ES-I3 (cell line): ENCODE data around the gene KCNMB4.
A peak's percentile ranks its signal among the peaks of the same experiment; 100 is the strongest.

Experiments
- H3K36me3 ChIP-seq: 2 replicates; pipeline ENCODE4 v1.6.1; 2013; ENCODE audit warnings: mild to moderate bottlenecking, low read length, control low read depth, moderate library complexity; ENCODE audit not compliant: insufficient read depth
- H3K4me1 ChIP-seq: 2 replicates; pipeline ENCODE4 v1.6.1; 2013; ENCODE audit warnings: mild to moderate bottlenecking, control low read depth, low read length; ENCODE audit not compliant: insufficient read depth
- H3K9ac ChIP-seq: 2 replicates; pipeline ENCODE4 v1.6.1; 2013; ENCODE audit warnings: low read depth, mild to moderate bottlenecking, low read length, moderate library complexity
- H3K9me3 ChIP-seq: 2 replicates; pipeline ENCODE4 v1.6.1; 2013; ENCODE audit warnings: mild to moderate bottlenecking, low read length, moderate library complexity; ENCODE audit not compliant: control insufficient read depth, insufficient read depth

Gene KCNMB4

DNA sequence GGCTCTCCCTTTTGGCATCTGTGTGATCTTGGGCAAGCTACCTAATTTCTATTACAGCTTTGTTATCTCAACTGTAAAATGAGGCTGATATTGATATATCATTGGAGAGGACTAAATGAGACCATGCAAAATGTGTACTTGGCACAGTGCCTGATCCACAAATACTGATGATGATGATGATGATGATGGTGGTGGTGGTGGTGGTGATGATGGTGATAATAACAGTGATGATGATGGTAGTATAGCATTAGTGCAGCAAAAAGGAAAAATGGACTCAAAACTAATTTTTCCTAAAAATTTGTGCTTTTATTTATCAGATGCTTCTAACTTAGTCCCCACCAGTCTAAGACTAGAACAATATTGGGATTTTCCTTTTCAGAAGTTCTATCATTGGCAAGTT lies 70.7 kb downstream of the KCNMB4 start:
- Histone ChIP-seq H3K4me1 (no peaks in the 10 kb centered on the region), H3K36me3 (no peaks in the 10 kb centered on the region; the same call in 1 of the 2 replicates), H3K9me3 (peaks cover 6% of the 10 kb centered on the region), H3K9ac (no peak overlapping the region)

DNA sequence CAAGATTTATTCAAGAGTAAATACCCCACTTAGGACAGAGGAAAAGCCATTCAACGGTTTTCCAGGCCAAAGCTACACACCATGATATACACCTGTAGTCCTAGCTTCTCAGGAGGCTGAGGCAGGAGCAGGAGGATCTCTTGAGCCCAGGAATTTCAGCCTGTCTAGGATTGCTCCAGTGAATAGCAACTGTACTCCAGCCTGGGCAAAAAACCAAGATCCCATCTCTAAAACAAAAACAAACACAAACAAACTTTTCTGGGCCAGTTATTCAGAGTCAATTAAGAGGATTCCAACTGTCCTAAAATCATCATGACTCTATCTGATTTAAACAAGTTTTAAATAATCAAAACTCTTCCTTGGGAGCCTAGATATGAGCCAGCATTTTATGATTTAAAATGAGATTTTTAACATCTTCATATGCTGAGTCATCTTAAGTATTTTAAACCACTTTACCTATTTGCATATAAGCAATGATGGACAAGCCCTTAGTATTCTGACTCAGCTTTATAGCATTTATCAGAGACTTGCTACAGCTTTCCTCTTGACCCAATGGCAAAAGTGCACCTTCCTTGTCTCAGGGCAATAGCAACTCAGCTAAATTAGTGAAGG lies 77.1 kb downstream of the KCNMB4 start:
- no peaks in the 10 kb centered on the region; the same call in 1 of the 2 replicates for H3K9me3 ChIP-seq
- H3K36me3 ChIP-seq = no peaks in the 10 kb centered on the region
- no peak overlapping the region for H3K9ac ChIP-seq
- no peaks in the 10 kb centered on the region for H3K4me1 ChIP-seq

DNA sequence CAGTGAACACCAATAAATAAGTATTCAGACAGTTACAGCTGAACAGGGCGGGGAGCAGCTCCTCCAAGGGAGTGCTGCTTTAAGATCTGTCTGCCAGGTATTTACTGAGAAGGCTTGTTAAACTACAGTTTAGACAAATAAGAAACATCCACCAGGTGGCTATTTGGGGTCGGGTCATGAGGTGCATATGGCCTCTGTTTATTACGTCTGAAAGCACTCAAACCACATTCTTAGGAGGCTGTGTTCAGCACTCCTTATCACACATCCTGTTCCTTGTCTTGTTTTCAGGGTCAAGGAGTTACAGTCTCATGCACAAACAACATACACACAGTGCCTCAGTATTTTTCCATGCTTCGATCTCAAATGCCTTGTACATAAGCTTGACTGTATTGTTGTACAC lies 78.8 kb downstream of the KCNMB4 start:
- peaks cover 4% of the 10 kb centered on the region for H3K9me3 ChIP-seq
- no peak overlapping the region for H3K9ac ChIP-seq
- H3K36me3 ChIP-seq = no peaks in the 10 kb centered on the region
- H3K4me1 ChIP-seq = no peaks in the 10 kb centered on the region

DNA sequence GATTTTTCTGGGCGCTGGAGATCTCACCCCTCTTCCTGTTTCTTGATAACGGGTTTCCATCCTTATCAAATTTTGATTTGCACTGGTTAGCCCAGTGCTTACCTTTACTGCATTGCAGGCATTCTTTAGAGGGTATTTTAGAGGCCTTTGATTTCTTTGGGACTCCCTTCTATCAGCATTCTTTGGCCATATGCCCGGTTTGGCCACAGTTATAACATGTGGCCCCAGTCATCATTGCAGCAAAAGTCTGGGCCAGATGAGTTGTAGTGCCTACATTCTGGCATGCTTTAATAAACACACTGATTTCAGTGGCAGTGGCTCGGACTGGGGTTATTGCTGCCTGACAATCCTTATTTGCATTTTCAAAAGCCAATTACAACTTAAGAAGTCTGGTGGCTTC lies 82.3 kb downstream of the KCNMB4 start:
- H3K4me1 ChIP-seq = no peaks in the 10 kb centered on the region

DNA sequence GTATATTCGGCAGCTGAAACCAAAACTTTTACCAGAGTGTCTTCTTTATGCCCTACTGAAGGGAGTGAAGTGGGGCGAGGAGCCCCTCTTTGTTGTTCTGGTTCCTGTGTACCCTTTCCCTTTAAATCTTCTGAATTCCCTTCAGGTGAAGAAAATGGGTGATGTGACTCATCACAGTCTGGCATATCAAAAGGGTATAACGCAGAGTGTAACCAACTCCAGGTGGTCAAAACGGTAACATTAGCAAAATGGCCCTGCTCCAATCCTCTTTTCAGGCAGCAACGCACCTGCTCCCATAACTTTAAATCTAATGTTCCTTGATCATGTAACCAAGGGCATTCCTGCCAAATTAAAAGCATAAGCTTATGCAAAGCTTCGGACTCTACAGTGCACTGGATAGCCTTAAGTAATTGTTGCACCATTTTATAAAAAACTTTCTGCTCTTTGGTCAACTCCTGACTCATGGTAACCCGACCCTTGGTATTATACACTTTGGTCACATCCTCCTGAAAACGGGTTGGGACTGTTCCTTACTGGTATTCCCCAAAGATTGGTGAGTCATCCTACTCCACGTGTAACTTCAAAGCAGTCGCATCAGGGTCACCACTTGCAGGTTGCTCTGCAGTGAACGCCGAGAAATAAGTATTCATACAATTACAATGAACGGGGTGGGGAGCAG lies 83.1 kb downstream of the KCNMB4 start:
- Histone ChIP-seq H3K9me3 (peaks cover 13% of the 10 kb centered on the region), H3K4me1 (no peaks in the 10 kb centered on the region), H3K9ac (no peak overlapping the region), H3K36me3 (no peaks in the 10 kb centered on the region)

More for the DNA sequence above, 82.3 kb downstream of the KCNMB4 start:
- Histone ChIP-seq H3K9me3 (peaks cover 13% of the 10 kb centered on the region), H3K9ac (no peak overlapping the region), H3K36me3 (no peaks in the 10 kb centered on the region)

DNA sequence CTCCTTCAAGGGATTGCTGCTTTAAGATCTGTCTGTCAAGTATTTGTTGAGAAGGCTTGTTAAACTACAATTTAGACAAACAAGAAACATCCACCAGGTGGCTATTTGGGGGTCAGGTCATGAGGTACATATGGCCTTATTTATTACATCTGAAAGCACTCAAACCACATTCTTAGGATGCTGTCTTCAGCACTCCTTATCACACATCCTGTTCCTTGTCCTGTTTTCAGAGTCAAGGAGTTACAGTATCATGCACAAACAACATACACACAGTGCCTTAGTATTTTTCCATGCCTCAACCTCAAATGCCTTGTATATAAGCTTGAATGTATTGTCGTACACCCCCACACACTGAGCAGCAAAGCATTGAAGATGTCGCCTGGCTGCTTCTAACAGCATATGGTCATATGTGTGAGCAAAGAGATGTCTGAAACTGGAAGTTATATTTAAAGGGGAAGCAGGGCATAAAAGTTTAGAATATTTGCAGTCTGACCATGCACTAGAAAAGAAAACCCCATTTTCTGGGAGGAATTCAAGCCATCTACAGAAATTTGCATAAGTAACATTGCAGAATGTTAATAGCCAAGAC lies 83.8 kb downstream of the KCNMB4 start:
- no peaks in the 10 kb centered on the region for H3K4me1 ChIP-seq
- no peak overlapping the region for H3K9ac ChIP-seq

DNA sequence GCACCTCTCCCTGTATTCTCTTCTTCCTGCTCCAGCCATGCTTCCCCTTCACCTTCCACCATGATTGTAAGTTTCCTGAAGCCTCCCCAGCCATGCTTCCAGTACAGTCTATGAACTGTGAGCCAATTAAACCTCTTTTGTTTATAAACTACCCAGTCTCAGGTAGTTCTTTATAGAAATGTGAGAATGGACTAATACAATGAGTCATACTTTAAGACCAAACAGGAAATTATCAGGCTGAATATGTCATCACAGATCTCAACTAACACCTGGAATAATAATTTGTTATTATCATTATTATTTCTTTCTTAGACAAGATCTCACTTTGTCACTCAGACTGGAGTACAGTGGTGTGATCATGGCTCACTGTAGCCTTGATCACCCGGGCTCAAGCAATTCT lies 85.4 kb downstream of the KCNMB4 start:
- no peak overlapping the region for H3K9ac ChIP-seq
- H3K9me3 ChIP-seq = peaks cover 13% of the 10 kb centered on the region
- H3K4me1 ChIP-seq = no peaks in the 10 kb centered on the region
- H3K36me3 ChIP-seq = no peaks in the 10 kb centered on the region

More for the DNA sequence above, 83.8 kb downstream of the KCNMB4 start:
- no peaks in the 10 kb centered on the region for H3K36me3 ChIP-seq
- H3K9me3 ChIP-seq = peaks cover 13% of the 10 kb centered on the region

DNA sequence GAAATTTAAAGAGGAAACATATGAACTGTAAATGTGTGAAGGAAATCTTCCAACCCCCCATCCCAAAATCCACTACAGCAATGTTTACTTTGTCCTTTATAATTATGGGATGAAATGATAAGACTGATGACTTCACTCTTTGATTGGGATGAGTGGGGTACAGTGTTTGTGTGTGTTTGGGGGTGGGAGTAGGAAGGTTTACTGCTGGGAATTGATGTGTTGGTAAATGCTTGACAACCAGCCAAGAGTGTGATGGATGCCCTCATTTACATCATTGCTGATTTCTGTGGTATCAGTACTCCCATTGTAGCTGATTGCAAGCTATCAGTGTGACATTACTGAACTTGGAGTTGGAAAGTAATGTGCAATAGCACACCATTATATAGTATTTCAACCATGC lies 90.9 kb downstream of the KCNMB4 start:
- Histone ChIP-seq H3K4me1 (no peaks in the 10 kb centered on the region), H3K9me3 (peaks cover 9% of the 10 kb centered on the region; the same call in 1 of the 2 replicates), H3K9ac (no peak overlapping the region), H3K36me3 (no peaks in the 10 kb centered on the region)

DNA sequence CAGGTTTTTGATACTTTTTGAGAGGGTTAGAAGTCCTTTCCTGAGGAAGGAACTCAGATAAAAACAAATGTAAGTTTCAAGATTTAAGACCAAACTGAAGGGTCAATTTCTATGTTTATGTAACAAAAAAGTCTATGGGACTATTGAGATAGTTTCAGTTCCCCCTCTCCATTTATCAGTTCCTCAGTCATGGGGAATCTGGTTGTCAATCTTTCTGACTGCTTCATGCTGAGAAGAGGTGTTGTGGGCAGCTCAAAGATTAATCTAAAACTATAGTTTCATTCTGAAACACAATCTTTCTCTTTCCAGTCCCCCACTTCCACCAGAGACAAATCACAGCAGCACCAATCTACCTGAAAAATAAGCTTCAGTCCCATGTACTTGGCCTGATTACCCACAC lies 93.7 kb downstream of the KCNMB4 start:
- H3K9ac ChIP-seq = no peak overlapping the region
- H3K36me3 ChIP-seq = no peaks in the 10 kb centered on the region
- H3K9me3 ChIP-seq = peaks cover 24% of the 10 kb centered on the region; the same call in 1 of the 2 replicates
- H3K4me1 ChIP-seq = no peaks in the 10 kb centered on the region

DNA sequence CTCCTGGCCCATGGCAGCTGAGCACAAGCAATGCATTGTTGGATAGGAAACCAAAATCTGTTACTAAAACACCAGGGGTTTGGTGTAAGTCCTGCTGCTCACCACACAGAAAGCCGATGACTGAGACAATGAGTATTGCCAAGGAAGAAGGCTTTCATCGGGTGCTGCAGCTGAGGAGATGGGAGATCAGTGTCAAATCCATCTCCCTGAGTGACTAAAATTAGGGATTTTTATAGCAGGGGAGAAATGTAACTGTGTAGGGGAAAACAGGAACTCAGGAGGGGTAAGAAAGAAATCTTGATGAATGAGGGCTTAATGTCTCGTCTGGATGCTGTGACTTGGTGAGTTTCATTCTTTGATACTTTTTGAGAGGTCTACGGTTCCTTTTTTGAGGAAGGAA lies 97.9 kb downstream of the KCNMB4 start:
- H3K9me3 ChIP-seq = peaks cover 24% of the 10 kb centered on the region; the same call in 1 of the 2 replicates
- H3K4me1 ChIP-seq = no peaks in the 10 kb centered on the region
- H3K36me3 ChIP-seq = no peaks in the 10 kb centered on the region
- no peak overlapping the region for H3K9ac ChIP-seq

DNA sequence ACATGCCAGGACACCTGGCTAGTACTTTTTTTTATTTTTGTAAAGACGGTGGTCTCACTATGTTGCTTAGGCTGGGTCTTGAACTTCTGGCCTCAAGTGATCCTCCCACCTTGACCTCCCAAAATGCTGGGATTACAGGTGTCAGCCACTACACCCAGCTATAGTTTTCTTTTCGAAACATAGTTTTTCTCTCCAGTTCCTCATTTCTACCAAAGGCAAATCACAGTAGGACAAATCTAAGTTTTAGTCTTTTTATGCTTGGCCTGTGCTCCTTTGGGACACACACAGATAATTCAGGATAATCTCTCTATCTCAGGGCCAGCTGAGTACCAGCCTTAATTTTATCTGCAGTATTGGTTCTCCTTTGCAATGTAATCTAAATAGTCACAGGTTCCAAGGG lies 100.7 kb downstream of the KCNMB4 start:
- no peak overlapping the region for H3K9ac ChIP-seq
- H3K4me1 ChIP-seq = no peaks in the 10 kb centered on the region
- H3K9me3 ChIP-seq = peaks cover 15% of the 10 kb centered on the region; the same call in 1 of the 2 replicates
- no peaks in the 10 kb centered on the region for H3K36me3 ChIP-seq

DNA sequence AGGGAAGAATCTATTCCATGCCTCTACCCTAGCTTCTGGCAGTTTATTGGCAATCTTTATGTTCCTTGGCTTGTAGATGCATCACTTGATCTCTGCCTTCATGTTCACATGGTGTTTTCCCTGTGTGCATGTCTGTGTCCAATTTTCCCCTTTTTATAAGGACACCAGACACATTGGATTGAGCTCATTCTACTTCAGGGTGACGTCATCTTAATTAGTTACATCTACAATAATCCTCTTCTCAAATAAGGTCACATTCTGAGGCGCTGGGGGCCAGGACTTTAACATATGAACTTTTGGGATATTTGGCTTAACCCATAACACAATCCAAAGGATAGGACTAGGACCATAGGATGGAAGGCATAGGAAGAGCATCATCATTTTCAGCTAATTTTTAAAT lies 101.4 kb downstream of the KCNMB4 start:
- Histone ChIP-seq H3K4me1 (no peaks in the 10 kb centered on the region), H3K9me3 (peaks cover 13% of the 10 kb centered on the region; the same call in 1 of the 2 replicates), H3K9ac (no peak overlapping the region), H3K36me3 (no peaks in the 10 kb centered on the region)

DNA sequence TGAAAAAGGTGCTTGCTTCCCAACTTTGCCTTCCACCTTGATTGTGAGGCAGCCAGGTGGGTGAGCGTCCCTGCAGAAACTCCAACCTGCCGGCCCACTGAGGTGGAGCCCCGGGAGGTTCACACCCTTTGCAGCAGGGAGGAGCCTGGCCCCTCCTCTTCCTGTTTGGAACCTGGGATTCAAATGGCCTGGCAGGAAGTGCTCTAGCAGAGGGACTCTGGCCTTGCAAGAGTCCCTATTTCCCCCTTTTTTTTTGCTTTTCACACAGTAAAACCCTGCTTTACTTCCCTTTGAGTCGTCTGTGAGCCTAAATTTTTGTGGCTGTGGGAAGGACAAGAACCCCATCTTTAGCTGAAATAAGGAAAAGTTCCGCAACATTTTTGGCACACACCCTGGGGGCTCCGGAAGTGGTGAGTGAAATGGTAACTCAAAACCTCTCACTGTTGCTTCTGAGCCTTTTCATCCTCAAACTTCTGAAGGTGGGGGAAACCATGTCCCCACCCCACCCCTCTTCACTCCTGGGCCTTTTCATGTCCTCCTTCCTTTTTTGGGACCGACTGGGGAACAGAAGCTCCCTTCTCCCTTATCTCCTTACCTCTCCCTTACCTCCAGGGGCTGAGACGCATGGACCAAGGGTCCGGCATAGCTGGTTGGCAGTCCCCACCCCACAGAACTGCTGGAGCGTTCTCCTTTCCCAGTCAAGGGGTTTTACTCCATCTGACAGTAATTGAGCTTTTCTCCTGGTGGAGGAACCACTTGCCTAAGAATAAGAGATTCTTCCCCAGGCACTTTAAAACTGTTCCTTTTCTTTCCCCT lies 102.0 kb downstream of the KCNMB4 start:
- peaks cover 13% of the 10 kb centered on the region; the same call in 1 of the 2 replicates for H3K9me3 ChIP-seq
- peak overlapping the region; percentile 57; the same call in 1 of the 2 replicates for H3K9ac ChIP-seq
- no peaks in the 10 kb centered on the region for H3K4me1 ChIP-seq
- H3K36me3 ChIP-seq = no peaks in the 10 kb centered on the region

DNA sequence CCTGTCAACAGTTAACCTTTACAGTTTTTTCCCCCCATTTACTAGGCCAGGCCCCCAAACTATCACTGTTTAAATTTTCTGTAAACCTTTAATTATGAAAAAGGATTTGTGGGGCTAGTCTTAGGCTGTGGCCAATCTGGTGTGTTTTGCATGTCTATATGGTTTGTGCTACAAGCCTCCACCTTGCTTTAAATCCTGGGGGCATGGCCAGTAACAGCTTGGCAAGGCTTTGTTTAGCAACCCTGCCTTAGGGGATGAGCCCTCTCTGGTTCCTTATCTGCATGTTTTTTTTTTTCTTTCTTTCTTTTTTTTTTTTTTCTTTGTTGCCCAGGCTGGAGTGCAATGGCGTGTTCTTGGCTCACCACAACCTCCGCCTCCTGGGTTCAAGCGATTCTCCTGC lies 102.7 kb downstream of the KCNMB4 start:
- Histone ChIP-seq H3K36me3 (no peaks in the 10 kb centered on the region), H3K9ac (peak overlapping the region; percentile 57; the same call in 1 of the 2 replicates), H3K4me1 (no peaks in the 10 kb centered on the region), H3K9me3 (peaks cover 10% of the 10 kb centered on the region; the same call in 1 of the 2 replicates)
